Astrocyte of the cerebellum (primary cell): ENCODE results near the gene PPEF2.

Experiments
- DNase-seq: peaks from one replicate; pipeline ENCODE4 v3.0.0-alpha.2; 2011; ENCODE audit warnings: low read depth
- H3K4me3 ChIP-seq: 2 replicates; pipeline ENCODE4 v1.5.1; 2011; ENCODE audit warnings: mild to moderate bottlenecking, low read depth, low read length, moderate library complexity
- in situ Hi-C: cut with HindIII; loops from 2 replicates; pipeline ENCODE4 v1.10.0; 2017; ENCODE audit warnings: low sequenced_read_pairs
- TF ChIP-seq, protein P1 (sequence below): IDR thresholded peaks from 2 replicates; pipeline ENCODE4 v1.5.1; 2012; ENCODE audit warnings: low read length, low read depth, moderate library complexity, mild to moderate bottlenecking; ENCODE audit errors: missing control alignments

The PPEF2 gene

DNA sequence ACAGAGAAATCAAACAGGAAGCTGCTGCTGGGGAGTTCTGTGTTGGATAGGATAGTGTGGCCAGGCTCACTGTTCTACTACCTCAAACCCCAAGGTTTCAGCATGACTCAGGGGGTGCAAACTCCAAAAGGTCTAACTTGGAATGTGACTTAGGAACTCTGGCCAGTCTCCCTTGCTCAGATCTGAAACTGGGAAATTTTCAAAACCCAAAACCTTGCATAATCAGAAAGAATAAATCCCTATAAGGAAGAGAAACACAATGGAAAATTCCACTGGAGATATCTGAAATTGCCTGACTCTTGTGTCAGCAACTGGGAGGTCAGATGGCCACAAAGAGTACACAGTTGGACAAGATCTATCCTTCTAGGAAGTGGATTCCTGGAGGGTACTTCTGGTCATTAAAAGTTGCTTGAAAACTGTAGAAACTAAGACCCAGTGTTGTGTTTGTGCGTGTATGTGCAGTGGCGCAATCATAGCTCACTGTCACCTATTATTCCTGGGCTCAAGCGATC is 58.0 kb downstream of the PPEF2 start:
- H3K4me3 ChIP-seq = no peak overlapping the region
- in situ Hi-C loops = no loop called here
- DNase-seq = peak; percentile 95
- TF ChIP-seq, protein P1, sequence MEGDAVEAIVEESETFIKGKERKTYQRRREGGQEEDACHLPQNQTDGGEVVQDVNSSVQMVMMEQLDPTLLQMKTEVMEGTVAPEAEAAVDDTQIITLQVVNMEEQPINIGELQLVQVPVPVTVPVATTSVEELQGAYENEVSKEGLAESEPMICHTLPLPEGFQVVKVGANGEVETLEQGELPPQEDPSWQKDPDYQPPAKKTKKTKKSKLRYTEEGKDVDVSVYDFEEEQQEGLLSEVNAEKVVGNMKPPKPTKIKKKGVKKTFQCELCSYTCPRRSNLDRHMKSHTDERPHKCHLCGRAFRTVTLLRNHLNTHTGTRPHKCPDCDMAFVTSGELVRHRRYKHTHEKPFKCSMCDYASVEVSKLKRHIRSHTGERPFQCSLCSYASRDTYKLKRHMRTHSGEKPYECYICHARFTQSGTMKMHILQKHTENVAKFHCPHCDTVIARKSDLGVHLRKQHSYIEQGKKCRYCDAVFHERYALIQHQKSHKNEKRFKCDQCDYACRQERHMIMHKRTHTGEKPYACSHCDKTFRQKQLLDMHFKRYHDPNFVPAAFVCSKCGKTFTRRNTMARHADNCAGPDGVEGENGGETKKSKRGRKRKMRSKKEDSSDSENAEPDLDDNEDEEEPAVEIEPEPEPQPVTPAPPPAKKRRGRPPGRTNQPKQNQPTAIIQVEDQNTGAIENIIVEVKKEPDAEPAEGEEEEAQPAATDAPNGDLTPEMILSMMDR = no peak

DNA sequence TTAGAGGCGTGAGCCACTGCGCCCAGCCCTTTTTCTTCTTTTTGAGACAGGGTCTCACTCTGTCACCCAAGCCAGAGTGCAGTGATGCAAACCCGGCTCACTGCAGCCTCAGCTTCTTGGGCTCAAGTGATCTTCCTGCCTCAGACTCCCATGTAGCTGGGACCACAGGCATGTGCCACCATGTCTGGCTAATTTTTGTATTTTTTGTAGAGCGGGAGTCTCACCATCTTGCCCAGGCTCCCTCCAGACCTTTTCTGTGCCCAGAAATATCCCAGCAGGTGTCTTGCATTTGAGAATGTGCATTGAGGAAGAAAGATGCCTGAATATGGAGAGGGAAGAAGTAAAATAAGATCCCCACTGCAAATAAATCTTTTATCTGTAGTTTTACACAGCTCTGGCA is 58.7 kb downstream of the PPEF2 start:
- DNase-seq = no peak
- TF ChIP-seq, protein P1 = no peak
- in situ Hi-C loops = no loop called here
- H3K4me3 ChIP-seq = no peak overlapping the region

DNA sequence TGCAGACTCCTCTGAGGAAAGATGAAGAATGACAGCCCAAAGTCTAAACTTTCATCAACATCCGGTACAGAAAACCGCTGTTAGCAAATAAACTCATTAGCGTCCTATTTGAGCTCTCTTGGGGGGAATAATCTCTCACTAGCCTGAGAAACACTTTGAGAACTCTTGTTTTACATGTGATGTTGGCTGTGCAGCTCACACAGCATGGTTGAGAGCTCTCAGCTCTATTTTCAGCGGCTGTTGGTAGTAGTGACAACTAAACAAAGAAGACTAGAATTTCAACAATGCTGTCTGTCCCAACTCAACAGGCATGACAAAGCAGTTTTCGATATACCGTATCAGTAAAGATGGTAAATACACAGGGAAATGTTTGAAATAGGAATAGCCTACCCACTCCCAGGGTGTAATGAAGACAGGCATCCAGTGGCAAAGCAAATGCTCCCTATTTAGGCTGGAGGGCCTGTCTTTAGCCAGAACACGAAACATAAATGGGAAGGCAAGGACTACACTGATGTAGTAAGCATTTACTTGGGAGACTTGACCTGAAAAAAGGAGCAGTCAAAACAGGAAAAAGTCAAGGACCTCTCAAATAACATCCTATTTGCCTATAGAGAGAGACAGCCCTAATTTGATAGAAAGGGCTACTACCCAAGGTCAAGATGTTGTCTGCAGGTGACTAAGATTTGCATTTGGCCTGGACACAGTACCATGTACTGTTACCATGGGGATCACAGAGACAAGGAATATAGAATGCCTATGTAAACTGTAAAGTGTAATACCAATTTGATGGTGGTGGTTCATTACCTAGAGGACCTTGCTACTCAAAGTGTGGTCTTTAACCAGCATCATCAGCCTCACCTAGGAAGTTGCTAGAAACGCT is 60.4 kb downstream of the PPEF2 start:
- TF ChIP-seq, protein P1 = no peak
- no peak overlapping the region for H3K4me3 ChIP-seq
- in situ Hi-C loops = no loop called here
- DNase-seq = no peak

DNA sequence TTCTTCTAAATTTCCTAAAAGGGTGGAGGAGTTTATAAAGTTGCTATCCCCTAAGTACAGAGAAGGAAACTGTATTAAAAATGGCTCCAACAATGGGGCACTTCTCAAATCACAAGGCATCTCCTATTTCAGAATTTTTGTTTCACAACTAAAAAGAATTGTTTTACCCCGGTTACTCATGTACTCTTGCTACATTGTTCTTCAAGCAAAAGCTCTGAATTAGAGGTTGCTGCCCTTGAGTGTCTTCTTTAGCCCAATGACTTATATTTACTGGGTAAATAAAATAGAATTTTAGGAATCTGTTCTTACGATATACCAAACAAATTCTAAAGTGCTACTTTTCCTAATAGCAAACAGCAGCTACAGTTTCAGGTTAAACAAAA is 67.5 kb downstream of the PPEF2 start:
- DNase-seq = no peak
- in situ Hi-C loops = no loop called here
- TF ChIP-seq, protein P1 = no peak

DNA sequence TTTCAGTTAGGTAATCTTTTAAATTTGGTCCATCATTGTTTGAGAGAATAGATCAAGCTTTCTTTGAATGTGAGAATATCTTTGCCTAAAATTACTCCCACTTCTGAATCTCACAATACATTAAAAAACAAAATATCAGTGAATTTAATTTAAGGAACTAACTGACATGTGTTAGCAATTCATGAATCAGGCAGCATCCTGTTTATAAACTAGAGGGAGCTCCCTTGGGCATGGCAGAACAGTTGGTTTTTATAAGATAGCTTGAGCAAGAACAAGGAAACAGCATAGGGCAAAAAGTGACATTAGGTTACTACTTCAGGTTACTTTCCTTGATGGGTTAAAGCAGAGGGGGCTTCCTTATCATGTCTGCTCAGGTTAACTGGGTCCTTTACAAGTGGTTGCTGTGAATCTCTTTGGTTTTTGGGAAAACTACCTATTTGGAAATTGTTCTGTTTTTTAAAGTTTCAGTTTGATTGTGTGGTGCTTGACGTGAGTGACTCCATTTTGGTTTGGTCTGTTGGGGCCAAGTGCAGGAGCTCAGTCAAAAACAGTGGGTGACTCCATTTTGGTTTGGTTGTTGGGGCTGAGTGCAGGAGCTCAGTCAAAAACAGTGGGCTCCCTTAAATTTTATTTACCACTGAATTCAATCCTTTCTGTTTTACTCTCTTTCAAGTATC is 68.0 kb downstream of the PPEF2 start:
- DNase-seq = no peak
- in situ Hi-C loops = no loop called here
- no peak overlapping the region for H3K4me3 ChIP-seq
- TF ChIP-seq, protein P1 = no peak

More for the DNA sequence above, 67.5 kb downstream of the PPEF2 start:
- H3K4me3 ChIP-seq = no peak overlapping the region

DNA sequence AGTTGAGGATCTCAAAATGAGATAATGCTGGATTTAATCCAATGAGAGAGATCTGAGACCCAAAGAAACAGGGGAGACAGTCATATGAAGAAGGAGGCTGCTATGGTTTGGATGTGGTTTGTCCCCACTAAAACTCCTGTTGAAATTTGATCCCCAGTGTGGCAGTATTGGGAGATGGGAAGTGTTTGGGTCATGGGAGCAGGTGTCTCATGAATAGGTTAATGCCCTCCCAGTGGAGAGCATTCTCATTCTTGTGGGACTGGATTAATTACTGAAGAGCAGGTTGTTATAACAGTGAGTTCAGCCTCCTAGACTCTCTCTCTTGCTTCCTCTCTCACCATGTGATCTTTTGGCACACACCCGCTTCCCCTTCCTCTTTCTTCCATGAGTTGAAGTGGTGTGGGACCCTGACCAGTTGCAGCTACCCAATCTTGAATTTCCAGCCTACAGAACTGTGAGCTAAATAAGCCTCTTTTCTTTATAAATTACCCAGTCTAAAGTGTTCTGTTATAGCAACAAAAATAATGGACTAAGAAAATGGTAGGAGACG is 70.3 kb downstream of the PPEF2 start:
- TF ChIP-seq, protein P1 = no peak
- in situ Hi-C loops = no loop called here
- no peak for DNase-seq
- no peak overlapping the region for H3K4me3 ChIP-seq
